WTC11 (cell line): Measurements from ENCODE around the gene SHROOM3.

Experiments
- CREB1 ChIP-seq: sonication (generic); formaldehyde crosslinking; IDR thresholded peaks from 2 replicates; pipeline ENCODE4 v1.8.0; 2023; ENCODE audit warnings: mild to moderate bottlenecking, missing genetic modification reagents
- NR3C1 ChIP-seq: sonication (generic); formaldehyde crosslinking; conservative IDR thresholded peaks from 2 replicates; pipeline ENCODE4 v1.8.1; 2023; ENCODE audit warnings: low read depth, mild to moderate bottlenecking, missing genetic modification reagents
- ZNF263 ChIP-seq: sonication (generic); formaldehyde crosslinking; IDR thresholded peaks from 2 replicates; pipeline ENCODE4 v1.8.1; 2022; ENCODE audit warnings: low read depth, mild to moderate bottlenecking, moderate library complexity, missing genetic modification reagents
- TF ChIP-seq, protein P1 (sequence below): fragments of 200-600 bp; IDR thresholded peaks from 2 replicates; pipeline ENCODE4 v1.8.0; 2022; ENCODE audit warnings: antibody characterized with exemption
- TF ChIP-seq, protein P2 (sequence below): sonication (generic); formaldehyde crosslinking; IDR thresholded peaks from 2 replicates; pipeline ENCODE4 v1.8.0; 2023; ENCODE audit warnings: missing genetic modification reagents

DNA sequence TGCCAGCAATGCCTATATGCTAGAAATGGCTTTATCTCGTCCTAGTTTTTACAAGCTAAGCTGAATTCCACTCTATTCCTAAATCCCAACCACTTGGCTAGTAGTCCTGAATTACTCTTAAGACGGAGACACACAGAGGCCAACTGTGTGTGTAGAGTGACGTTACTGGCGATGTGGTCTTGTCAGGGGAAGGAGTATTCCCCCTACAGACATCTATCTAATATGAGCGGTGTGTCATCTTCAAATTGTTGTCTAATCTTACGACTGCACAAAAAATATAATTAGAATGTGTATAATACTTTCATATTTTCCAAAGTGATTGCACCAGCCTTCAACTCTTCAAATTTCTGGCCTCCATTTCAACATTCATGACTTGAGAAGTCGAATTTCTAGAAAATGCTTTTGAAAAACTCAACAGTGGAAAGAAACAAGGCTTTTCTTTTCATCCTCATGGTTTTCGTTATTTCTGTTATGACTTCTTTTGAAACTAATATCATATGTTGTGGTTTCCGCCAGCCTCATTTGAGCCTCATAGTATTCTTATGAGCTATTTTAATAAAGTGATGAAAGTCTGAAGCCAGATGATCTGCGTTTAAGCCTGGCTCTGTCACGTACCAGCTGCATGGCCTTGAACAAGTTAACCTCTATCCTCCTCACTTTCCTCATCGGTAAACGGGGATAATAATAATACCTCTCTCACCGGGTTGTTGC is 330.6 kb downstream of the SHROOM3 start:
- TF ChIP-seq ZNF263 (no peak), CREB1 (no peak), NR3C1 (CRISPR knock-in tag) (no peak)
- TF ChIP-seq, protein P1, sequence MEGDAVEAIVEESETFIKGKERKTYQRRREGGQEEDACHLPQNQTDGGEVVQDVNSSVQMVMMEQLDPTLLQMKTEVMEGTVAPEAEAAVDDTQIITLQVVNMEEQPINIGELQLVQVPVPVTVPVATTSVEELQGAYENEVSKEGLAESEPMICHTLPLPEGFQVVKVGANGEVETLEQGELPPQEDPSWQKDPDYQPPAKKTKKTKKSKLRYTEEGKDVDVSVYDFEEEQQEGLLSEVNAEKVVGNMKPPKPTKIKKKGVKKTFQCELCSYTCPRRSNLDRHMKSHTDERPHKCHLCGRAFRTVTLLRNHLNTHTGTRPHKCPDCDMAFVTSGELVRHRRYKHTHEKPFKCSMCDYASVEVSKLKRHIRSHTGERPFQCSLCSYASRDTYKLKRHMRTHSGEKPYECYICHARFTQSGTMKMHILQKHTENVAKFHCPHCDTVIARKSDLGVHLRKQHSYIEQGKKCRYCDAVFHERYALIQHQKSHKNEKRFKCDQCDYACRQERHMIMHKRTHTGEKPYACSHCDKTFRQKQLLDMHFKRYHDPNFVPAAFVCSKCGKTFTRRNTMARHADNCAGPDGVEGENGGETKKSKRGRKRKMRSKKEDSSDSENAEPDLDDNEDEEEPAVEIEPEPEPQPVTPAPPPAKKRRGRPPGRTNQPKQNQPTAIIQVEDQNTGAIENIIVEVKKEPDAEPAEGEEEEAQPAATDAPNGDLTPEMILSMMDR = no peak
- TF ChIP-seq, protein P2, sequence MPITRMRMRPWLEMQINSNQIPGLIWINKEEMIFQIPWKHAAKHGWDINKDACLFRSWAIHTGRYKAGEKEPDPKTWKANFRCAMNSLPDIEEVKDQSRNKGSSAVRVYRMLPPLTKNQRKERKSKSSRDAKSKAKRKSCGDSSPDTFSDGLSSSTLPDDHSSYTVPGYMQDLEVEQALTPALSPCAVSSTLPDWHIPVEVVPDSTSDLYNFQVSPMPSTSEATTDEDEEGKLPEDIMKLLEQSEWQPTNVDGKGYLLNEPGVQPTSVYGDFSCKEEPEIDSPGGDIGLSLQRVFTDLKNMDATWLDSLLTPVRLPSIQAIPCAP (CRISPR knock-in tag) = no peak
